Liver (tissue), 9 donors: ENCODE measurements around the gene GAS7. TPM values are rescaled to one million over a fixed set of nuclear protein-coding genes. Genes with fewer than 3 reads are reported as not detected.

Source experiments
- DNase-seq: peaks from one replicate; pipeline ENCODE4 v3.0.0-alpha.2; 2017; ENCODE audit warnings: low spot score
- H3K27ac ChIP-seq, 2 donors: one replicate each; pipeline ENCODE4 v1.7.0; 2013; ENCODE audit warnings: inconsistent platforms in 2 of 2, low read length in 2 of 2, control low read depth in 1 of 2, low read depth in 1 of 2, mild to moderate bottlenecking in 1 of 2
- H3K27me3 ChIP-seq, 4 donors: one replicate each; pipeline versions ENCODE4 v1.6.1 to v1.7.0; 2013; ENCODE audit warnings: low read length in 3 of 4, inconsistent platforms in 1 of 4, mild to moderate bottlenecking in 1 of 4, moderate library complexity in 1 of 4; ENCODE audit not compliant: control insufficient read depth in 4 of 4, insufficient read depth in 4 of 4
- H3K36me3 ChIP-seq, 4 donors: one replicate each; pipeline versions ENCODE4 v1.6.1 to v1.7.0; 2013; ENCODE audit warnings: low read length in 3 of 4, mild to moderate bottlenecking in 3 of 4, low read depth in 1 of 4, moderate library complexity in 1 of 4; ENCODE audit not compliant: control insufficient read depth in 4 of 4, insufficient read depth in 3 of 4
- H3K4me1 ChIP-seq, 4 donors: one replicate each; pipeline versions ENCODE4 v1.6.1 to v1.7.0; 2013; ENCODE audit warnings: low read length in 3 of 4, mild to moderate bottlenecking in 3 of 4, moderate library complexity in 1 of 4; ENCODE audit not compliant: control insufficient read depth in 4 of 4, insufficient read depth in 4 of 4
- H3K4me3 ChIP-seq, 3 donors: one replicate each; pipeline versions ENCODE4 v1.6.1 to v1.7.0; 2013; ENCODE audit warnings: low read length in 3 of 3, control low read depth in 1 of 3, low read depth in 1 of 3, mild to moderate bottlenecking in 1 of 3
- H3K9ac ChIP-seq, 2 donors: one replicate each; pipeline ENCODE4 v1.7.0; 2013; ENCODE audit warnings: low read length in 2 of 2, mild to moderate bottlenecking in 2 of 2, moderate library complexity in 2 of 2, control low read depth in 1 of 2, low read depth in 1 of 2
- H3K9me3 ChIP-seq, 4 donors: one replicate each; pipeline versions ENCODE4 v1.6.1 to v1.7.0; 2013; ENCODE audit warnings: low read length in 3 of 4; ENCODE audit not compliant: control insufficient read depth in 4 of 4
- EGR1 ChIP-seq, 2 donors: IDR thresholded peaks; 2 replicates each; pipeline ENCODE4 v1.6.1; 2016 to 2018; ENCODE audit warnings: antibody characterized with exemption in 2 of 2, low read depth in 2 of 2
- FOXA1 ChIP-seq: IDR thresholded peaks from 2 replicates; pipeline ENCODE4 v1.6.1; 2016; ENCODE audit warnings: antibody characterized with exemption
- HNF4G ChIP-seq: IDR thresholded peaks from 2 replicates; pipeline ENCODE4 v1.6.1; 2016; ENCODE audit warnings: antibody characterized with exemption
- RAD21 ChIP-seq, 2 donors: IDR thresholded peaks; 2 replicates each; pipeline ENCODE4 v1.6.1; 2016; ENCODE audit warnings: antibody characterized with exemption in 2 of 2, mild to moderate bottlenecking in 2 of 2
- RXRA ChIP-seq, 2 donors: IDR thresholded peaks; 2 replicates each; pipeline ENCODE4 v1.6.1; 2017 to 2018; ENCODE audit warnings: antibody characterized with exemption in 2 of 2, mild to moderate bottlenecking in 1 of 2
- SP1 ChIP-seq: IDR thresholded peaks from 2 replicates; pipeline ENCODE4 v1.6.1; 2018; ENCODE audit warnings: antibody characterized with exemption, mild to moderate bottlenecking
- TAF1 ChIP-seq: conservative IDR thresholded peaks from 2 replicates; pipeline ENCODE4 v1.6.1; 2016; ENCODE audit warnings: antibody characterized with exemption, mild to moderate bottlenecking
- YY1 ChIP-seq: IDR thresholded peaks from 2 replicates; pipeline ENCODE4 v1.6.1; 2016; ENCODE audit warnings: antibody characterized with exemption, mild to moderate bottlenecking
- WGBS: extraction: QIAGEN DNeasy Blood & Tissue Kit; methylation state at CpG from one replicate; pipeline ENCODE4 v1.1.7; 2013; 5-methylcytosine and 5-hydroxymethylcytosine counted together
- polyA plus RNA-seq, 2 donors: library from polyadenylated mRNA; stranded (reverse) in 1 of 2; unstranded in 1 of 2; fragments of 200-250 nt in 1 of 2; fragments of >200 nt in 1 of 2; fragmentation: Nextera tagmentation in 1 of 2; extraction: Ambion mirVana in 1 of 2; gene quantifications; one replicate each; pipeline versions ENCODE4 v1.2.1 to v1.2.3, GENCODE V29; 2013 to 2015
- total RNA-seq, 2 donors: library from RNA; depleted of rRNA; stranded (reverse); fragments of >200 nt; gene quantifications; one replicate each; pipeline ENCODE4 v1.2.3, GENCODE V29; 2014
- TF ChIP-seq, protein P1 (sequence below): IDR thresholded peaks from 2 replicates; pipeline ENCODE4 v1.6.1; 2016; ENCODE audit warnings: antibody characterized with exemption
- TF ChIP-seq, protein P2 (sequence below): IDR thresholded peaks from 2 replicates; pipeline ENCODE4 v1.6.1; 2016; ENCODE audit warnings: antibody characterized with exemption
- TF ChIP-seq, protein P3 (sequence below): fragments of 150-350 bp; IDR thresholded peaks from 2 replicates; pipeline ENCODE4 v1.5.1; 2017; ENCODE audit warnings: improper control_type of control experiment, low read depth, low read length; ENCODE audit not compliant: missing input control
- TF ChIP-seq, protein P4 (sequence below): IDR thresholded peaks from 2 replicates; pipeline ENCODE4 v1.6.1; 2016; ENCODE audit warnings: antibody characterized with exemption
- TF ChIP-seq, protein P5 (sequence below): IDR thresholded peaks from 2 replicates; pipeline ENCODE4 v1.6.1; 2016; ENCODE audit warnings: antibody characterized with exemption, mild to moderate bottlenecking
- donor health status: healthy.
- donor health status: healthy.
- donor health status: healthy.
- donor health status: healthy.
- donor health status: healthy.

Gene GAS7
- total and polyA plus RNA-seq, 4 donors = 0.79 to 6.1 (median 2.5) TPM

DNA sequence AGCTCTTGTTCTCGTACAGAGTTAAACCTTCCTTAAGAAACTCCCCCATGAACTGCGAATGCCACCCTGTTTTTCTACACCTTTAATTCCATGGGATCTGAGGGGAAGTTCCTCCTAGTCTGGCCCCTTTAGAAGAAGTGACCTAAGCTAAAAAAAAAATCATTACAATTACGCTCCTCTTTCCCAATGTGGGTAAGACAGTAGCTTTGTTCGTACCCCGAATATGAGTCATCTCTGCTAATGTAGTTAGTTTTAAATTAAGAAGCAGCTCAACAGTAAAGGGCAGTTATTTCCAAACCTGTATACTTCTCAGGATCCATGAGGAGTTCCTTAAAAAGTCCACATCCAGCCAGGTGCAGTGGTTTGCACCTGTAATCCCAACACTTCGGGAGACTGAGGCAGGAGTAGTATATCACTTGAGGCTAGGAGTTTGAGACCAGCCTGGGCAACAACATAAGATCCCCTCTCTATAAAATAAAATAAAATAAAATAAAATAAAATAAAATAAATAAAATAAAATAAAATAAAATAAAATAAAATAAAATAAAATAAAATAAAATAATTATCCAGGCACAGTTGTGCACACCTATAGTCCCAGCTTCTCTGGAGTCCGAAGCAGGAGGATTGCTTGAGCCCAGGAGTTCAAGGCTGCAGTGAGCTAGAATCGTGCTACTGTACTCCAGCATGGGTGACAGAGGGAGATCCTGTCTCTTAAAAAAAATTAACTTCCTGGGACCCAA, 319.4 kb downstream of the GAS7 start:
- WGBS = 84% methylated on average over 8 of the region's 8 CpGs

DNA sequence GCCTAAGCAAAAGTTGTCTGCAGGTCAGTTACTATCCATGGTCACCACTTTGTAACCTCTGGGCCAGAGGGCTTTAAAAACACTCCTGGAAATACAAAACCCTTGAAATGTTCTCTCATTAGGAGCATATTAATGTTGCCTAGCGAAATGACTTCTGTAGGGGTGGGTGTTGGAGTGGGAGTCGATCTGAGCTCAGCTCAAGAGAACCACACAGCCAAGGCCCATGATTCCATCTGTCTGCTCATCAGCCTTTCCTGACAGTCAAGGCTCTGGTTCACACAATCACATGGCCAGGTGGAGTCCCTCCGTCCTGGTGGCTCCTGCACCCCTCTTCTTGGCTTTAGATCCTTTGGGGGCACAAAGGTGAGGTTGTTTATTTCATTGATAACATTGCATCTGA, 320.1 kb downstream of the GAS7 start:
- no peak for DNase-seq
- Histone ChIP-seq H3K4me3 (no peak overlapping the region), H3K9ac (no peak overlapping the region), H3K4me1 (no peaks in the 10 kb centered on the region), H3K27ac (no peak overlapping the region), H3K9me3 (peaks cover 0 to 8% (median 4%) of the 10 kb centered on the region in 4 donors), H3K36me3 (no peaks in the 10 kb centered on the region), H3K27me3 (peaks cover 0 to 2% (median 0%) of the 10 kb centered on the region in 4 donors)
- 69% methylated on average over 3 of the region's 3 CpGs for WGBS
- TF ChIP-seq, protein P1, sequence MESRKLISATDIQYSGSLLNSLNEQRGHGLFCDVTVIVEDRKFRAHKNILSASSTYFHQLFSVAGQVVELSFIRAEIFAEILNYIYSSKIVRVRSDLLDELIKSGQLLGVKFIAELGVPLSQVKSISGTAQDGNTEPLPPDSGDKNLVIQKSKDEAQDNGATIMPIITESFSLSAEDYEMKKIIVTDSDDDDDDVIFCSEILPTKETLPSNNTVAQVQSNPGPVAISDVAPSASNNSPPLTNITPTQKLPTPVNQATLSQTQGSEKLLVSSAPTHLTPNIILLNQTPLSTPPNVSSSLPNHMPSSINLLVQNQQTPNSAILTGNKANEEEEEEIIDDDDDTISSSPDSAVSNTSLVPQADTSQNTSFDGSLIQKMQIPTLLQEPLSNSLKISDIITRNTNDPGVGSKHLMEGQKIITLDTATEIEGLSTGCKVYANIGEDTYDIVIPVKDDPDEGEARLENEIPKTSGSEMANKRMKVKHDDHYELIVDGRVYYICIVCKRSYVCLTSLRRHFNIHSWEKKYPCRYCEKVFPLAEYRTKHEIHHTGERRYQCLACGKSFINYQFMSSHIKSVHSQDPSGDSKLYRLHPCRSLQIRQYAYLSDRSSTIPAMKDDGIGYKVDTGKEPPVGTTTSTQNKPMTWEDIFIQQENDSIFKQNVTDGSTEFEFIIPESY = no peak
- TF ChIP-seq TAF1 = no peak
- TF ChIP-seq RAD21 (IDR thresholded peaks at IDR 0.05) = no peak
- no peak for TF ChIP-seq SP1
- TF ChIP-seq, protein P2, sequence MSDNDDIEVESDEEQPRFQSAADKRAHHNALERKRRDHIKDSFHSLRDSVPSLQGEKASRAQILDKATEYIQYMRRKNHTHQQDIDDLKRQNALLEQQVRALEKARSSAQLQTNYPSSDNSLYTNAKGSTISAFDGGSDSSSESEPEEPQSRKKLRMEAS = no peak
- no peak for TF ChIP-seq RXRA (IDR thresholded peaks at IDR 0.05)
- TF ChIP-seq, protein P3, sequence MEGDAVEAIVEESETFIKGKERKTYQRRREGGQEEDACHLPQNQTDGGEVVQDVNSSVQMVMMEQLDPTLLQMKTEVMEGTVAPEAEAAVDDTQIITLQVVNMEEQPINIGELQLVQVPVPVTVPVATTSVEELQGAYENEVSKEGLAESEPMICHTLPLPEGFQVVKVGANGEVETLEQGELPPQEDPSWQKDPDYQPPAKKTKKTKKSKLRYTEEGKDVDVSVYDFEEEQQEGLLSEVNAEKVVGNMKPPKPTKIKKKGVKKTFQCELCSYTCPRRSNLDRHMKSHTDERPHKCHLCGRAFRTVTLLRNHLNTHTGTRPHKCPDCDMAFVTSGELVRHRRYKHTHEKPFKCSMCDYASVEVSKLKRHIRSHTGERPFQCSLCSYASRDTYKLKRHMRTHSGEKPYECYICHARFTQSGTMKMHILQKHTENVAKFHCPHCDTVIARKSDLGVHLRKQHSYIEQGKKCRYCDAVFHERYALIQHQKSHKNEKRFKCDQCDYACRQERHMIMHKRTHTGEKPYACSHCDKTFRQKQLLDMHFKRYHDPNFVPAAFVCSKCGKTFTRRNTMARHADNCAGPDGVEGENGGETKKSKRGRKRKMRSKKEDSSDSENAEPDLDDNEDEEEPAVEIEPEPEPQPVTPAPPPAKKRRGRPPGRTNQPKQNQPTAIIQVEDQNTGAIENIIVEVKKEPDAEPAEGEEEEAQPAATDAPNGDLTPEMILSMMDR = no peak
- no peak for TF ChIP-seq EGR1 (IDR thresholded peaks at IDR 0.05; ENCODE audit: low read depth in 2 of 2)
- TF ChIP-seq HNF4G = no peak

More for the DNA sequence above, 319.4 kb downstream of the GAS7 start:
- H3K27me3 ChIP-seq = peaks cover 0 to 2% (median 0%) of the 10 kb centered on the region in 4 donors
- no peak for DNase-seq
- no peak overlapping the region for H3K27ac ChIP-seq
- H3K9ac ChIP-seq = no peak overlapping the region
- H3K4me3 ChIP-seq = no peak overlapping the region
- H3K36me3 ChIP-seq = no peaks in the 10 kb centered on the region
- peaks cover 0 to 11% (median 4%) of the 10 kb centered on the region in 4 donors for H3K9me3 ChIP-seq
- H3K4me1 ChIP-seq = no peaks in the 10 kb centered on the region
- TF ChIP-seq HNF4G (no peak), YY1 (no peak), RXRA (IDR thresholded peaks at IDR 0.05) (no peak), FOXA1 (no peak)
- TF ChIP-seq, protein P1 = no peak
- TF ChIP-seq, protein P4, sequence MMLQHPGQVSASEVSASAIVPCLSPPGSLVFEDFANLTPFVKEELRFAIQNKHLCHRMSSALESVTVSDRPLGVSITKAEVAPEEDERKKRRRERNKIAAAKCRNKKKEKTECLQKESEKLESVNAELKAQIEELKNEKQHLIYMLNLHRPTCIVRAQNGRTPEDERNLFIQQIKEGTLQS = no peak
- TF ChIP-seq, protein P3 = no peak
- TF ChIP-seq, protein P5, sequence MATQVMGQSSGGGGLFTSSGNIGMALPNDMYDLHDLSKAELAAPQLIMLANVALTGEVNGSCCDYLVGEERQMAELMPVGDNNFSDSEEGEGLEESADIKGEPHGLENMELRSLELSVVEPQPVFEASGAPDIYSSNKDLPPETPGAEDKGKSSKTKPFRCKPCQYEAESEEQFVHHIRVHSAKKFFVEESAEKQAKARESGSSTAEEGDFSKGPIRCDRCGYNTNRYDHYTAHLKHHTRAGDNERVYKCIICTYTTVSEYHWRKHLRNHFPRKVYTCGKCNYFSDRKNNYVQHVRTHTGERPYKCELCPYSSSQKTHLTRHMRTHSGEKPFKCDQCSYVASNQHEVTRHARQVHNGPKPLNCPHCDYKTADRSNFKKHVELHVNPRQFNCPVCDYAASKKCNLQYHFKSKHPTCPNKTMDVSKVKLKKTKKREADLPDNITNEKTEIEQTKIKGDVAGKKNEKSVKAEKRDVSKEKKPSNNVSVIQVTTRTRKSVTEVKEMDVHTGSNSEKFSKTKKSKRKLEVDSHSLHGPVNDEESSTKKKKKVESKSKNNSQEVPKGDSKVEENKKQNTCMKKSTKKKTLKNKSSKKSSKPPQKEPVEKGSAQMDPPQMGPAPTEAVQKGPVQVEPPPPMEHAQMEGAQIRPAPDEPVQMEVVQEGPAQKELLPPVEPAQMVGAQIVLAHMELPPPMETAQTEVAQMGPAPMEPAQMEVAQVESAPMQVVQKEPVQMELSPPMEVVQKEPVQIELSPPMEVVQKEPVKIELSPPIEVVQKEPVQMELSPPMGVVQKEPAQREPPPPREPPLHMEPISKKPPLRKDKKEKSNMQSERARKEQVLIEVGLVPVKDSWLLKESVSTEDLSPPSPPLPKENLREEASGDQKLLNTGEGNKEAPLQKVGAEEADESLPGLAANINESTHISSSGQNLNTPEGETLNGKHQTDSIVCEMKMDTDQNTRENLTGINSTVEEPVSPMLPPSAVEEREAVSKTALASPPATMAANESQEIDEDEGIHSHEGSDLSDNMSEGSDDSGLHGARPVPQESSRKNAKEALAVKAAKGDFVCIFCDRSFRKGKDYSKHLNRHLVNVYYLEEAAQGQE = no peak
